Activated CD4-positive, alpha-beta T cell treated with anti-CD3 and anti-CD28 coated beads, Interleukin-2, amount 10 ng/mL, durations not matched to agents 24 days and 14 days (primary cell): ENCODE data around the gene MICU1. TPM values are rescaled to one million over a fixed set of nuclear protein-coding genes. Genes with fewer than 3 reads are reported as not detected.

ENCODE experiments used
- DNase-seq: peaks from one replicate; pipeline ENCODE4 v3.0.0; 2022
- H3K27ac Mint-ChIP-seq: one replicate; pipeline ENCODE4 v1.8.0; 2022; ENCODE audit warnings: mild to moderate bottlenecking, mixed read lengths
- H3K27me3 Mint-ChIP-seq: one replicate; pipeline ENCODE4 v1.8.0; 2022; ENCODE audit warnings: mixed read lengths
- H3K36me3 Mint-ChIP-seq: one replicate; pipeline ENCODE4 v1.8.0; 2022; ENCODE audit warnings: low read depth, mild to moderate bottlenecking, mixed read lengths
- H3K4me1 Mint-ChIP-seq: one replicate; pipeline ENCODE4 v1.8.0; 2021; ENCODE audit warnings: mixed read lengths
- H3K4me3 Mint-ChIP-seq: one replicate; pipeline ENCODE4 v1.8.0; 2022; ENCODE audit warnings: mild to moderate bottlenecking, moderate library complexity, mixed read lengths
- H3K9me3 Mint-ChIP-seq: one replicate; pipeline ENCODE4 v1.8.0; 2021; ENCODE audit warnings: mixed read lengths
- intact Hi-C: fragments of 100-400 bp; cut with micrococcal nuclease; formaldehyde crosslinking; loops from one replicate; pipeline ENCODE4 v1.15.1; 2023
- total RNA-seq: library from RNA; stranded (reverse); gene quantifications from 2 replicates; pipeline ENCODE4 v1.2.3, GENCODE V29; 2022

Gene MICU1
- total RNA-seq, 1 donor from 2014 or later, result 36.1 TPM

GRCh38 chr10:72337039-72337629, 288.7 kb downstream of the MICU1 start:
- peak overlapping the region; percentile 44 for H3K4me3 Mint-ChIP-seq
- DNase-seq, result peak; percentile 91
- H3K27me3 Mint-ChIP-seq, result no peaks in the 10 kb centered on the region
- peaks cover 41% of the 10 kb centered on the region for H3K36me3 Mint-ChIP-seq
- no peaks in the 10 kb centered on the region for H3K9me3 Mint-ChIP-seq
- peak overlapping the region; percentile 88 for H3K27ac Mint-ChIP-seq
- H3K4me1 Mint-ChIP-seq, result peaks cover 52% of the 10 kb centered on the region
- intact Hi-C loops, result loop anchor here (2.0 to 10.0 kb wide), 2 partner anchors 210 to 402 kb away; no protein-coding TSS in a partner anchor

- DNase-seq, result no peak
- peaks cover 42% of the 10 kb centered on the region for H3K36me3 Mint-ChIP-seq
Measured at GRCh38 chr10:72336259-72337038, 289.4 kb downstream of the MICU1 start.

GRCh38 chr10:72335394-72336258, 290.3 kb downstream of the MICU1 start:
- Mint-ChIP-seq H3K27me3 (no peaks in the 10 kb centered on the region), H3K9me3 (no peaks in the 10 kb centered on the region), H3K36me3 (peaks cover 38% of the 10 kb centered on the region), H3K4me3 (peak overlapping the region; percentile 70), H3K27ac (peak overlapping the region; percentile 88), H3K4me1 (peaks cover 61% of the 10 kb centered on the region)
- DNase-seq, result peak; percentile 88
- intact Hi-C loops, result loop anchor here (1.0 to 10.0 kb wide), 8 partner anchors 15 to 401 kb away; no protein-coding TSS in a partner anchor

More at GRCh38 chr10:72336259-72337038, 289.4 kb downstream of the MICU1 start:
- Mint-ChIP-seq H3K27ac (peak overlapping the region; percentile 88), H3K9me3 (no peaks in the 10 kb centered on the region), H3K4me3 (peak overlapping the region; percentile 71), H3K4me1 (peaks cover 56% of the 10 kb centered on the region), H3K27me3 (no peaks in the 10 kb centered on the region)
- intact Hi-C loops, result loop anchor here (2.0 to 10.0 kb wide), 2 partner anchors 210 to 402 kb away; no protein-coding TSS in a partner anchor

GRCh38 chr10:72334825-72335393, 291.0 kb downstream of the MICU1 start:
- Mint-ChIP-seq H3K36me3 (peaks cover 34% of the 10 kb centered on the region), H3K4me3 (peak overlapping the region; percentile 70), H3K4me1 (peaks cover 66% of the 10 kb centered on the region), H3K27ac (peak overlapping the region; percentile 88), H3K27me3 (no peaks in the 10 kb centered on the region), H3K9me3 (no peaks in the 10 kb centered on the region)
- intact Hi-C loops, result loop anchor here (1.0 to 10.0 kb wide), 8 partner anchors 15 to 400 kb away; partner anchors contain the start of gene SPOCK2
- peak; percentile 96 for DNase-seq

- Mint-ChIP-seq H3K4me3 (peak overlapping the region; percentile 70), H3K36me3 (peaks cover 34% of the 10 kb centered on the region), H3K27me3 (no peaks in the 10 kb centered on the region), H3K9me3 (no peaks in the 10 kb centered on the region), H3K4me1 (peaks cover 71% of the 10 kb centered on the region), H3K27ac (peak overlapping the region; percentile 88)
- DNase-seq, result peak; percentile 78
- intact Hi-C loops, result loop anchor here (2.0 to 10.0 kb wide), 3 partner anchors 112 to 400 kb away; partner anchors contain the start of gene SPOCK2
Measured at GRCh38 chr10:72334196-72334824, 291.6 kb downstream of the MICU1 start.

- peaks cover 76% of the 10 kb centered on the region for H3K4me1 Mint-ChIP-seq
- H3K9me3 Mint-ChIP-seq, result no peaks in the 10 kb centered on the region
- H3K36me3 Mint-ChIP-seq, result peaks cover 34% of the 10 kb centered on the region
- intact Hi-C loops, result loop anchor here (2.0 to 10.0 kb wide), 3 partner anchors 111 to 399 kb away; partner anchors contain the start of gene SPOCK2
- DNase-seq, result peak; percentile 72
- peak overlapping the region; percentile 99 for H3K27ac Mint-ChIP-seq
- peak overlapping the region; percentile 48 for H3K4me3 Mint-ChIP-seq
- H3K27me3 Mint-ChIP-seq, result no peaks in the 10 kb centered on the region
Measured at GRCh38 chr10:72333112-72334015, 292.5 kb downstream of the MICU1 start.

GRCh38 chr10:72332423-72333111, 293.3 kb downstream of the MICU1 start:
- H3K4me1 Mint-ChIP-seq, result peaks cover 83% of the 10 kb centered on the region
- H3K27ac Mint-ChIP-seq, result peak overlapping the region; percentile 99
- H3K4me3 Mint-ChIP-seq, result peak overlapping the region; percentile 88
- no peaks in the 10 kb centered on the region for H3K9me3 Mint-ChIP-seq
- no peaks in the 10 kb centered on the region for H3K27me3 Mint-ChIP-seq
- DNase-seq, result no peak
- peaks cover 27% of the 10 kb centered on the region for H3K36me3 Mint-ChIP-seq
- intact Hi-C loops, result loop anchor here (5.0 to 10.0 kb wide), 2 partner anchors 245 to 398 kb away; partner anchors contain the start of gene SPOCK2

- DNase-seq, result peak; percentile 93
- intact Hi-C loops, result loop anchor here (1.0 to 10.0 kb wide), 3 partner anchors 11 to 397 kb away; partner anchors contain the start of gene SPOCK2
- H3K27me3 Mint-ChIP-seq, result no peaks in the 10 kb centered on the region
- peak overlapping the region; percentile 99 for H3K27ac Mint-ChIP-seq
- peaks cover 26% of the 10 kb centered on the region for H3K36me3 Mint-ChIP-seq
- no peaks in the 10 kb centered on the region for H3K9me3 Mint-ChIP-seq
- H3K4me1 Mint-ChIP-seq, result peaks cover 81% of the 10 kb centered on the region
- peak overlapping the region; percentile 88 for H3K4me3 Mint-ChIP-seq
Measured at GRCh38 chr10:72331575-72332422, 294.1 kb downstream of the MICU1 start.

GRCh38 chr10:72330069-72330426, 295.8 kb downstream of the MICU1 start:
- Mint-ChIP-seq H3K9me3 (no peaks in the 10 kb centered on the region), H3K4me3 (peak overlapping the region; percentile 96), H3K27ac (peak overlapping the region; percentile 99), H3K4me1 (peaks cover 69% of the 10 kb centered on the region), H3K27me3 (no peaks in the 10 kb centered on the region), H3K36me3 (peaks cover 23% of the 10 kb centered on the region)
- peak; percentile 66 for DNase-seq
- intact Hi-C loops, result loop anchor here (5.0 to 10.0 kb wide), 2 partner anchors 243 to 395 kb away; partner anchors contain the start of gene SPOCK2

- peaks cover 64% of the 10 kb centered on the region for H3K4me1 Mint-ChIP-seq
- H3K27ac Mint-ChIP-seq, result peak overlapping the region; percentile 99
- intact Hi-C loops, result loop anchor here (5.0 to 10.0 kb wide), 2 partner anchors 242 to 395 kb away; partner anchors contain the start of gene SPOCK2
- peak overlapping the region; percentile 96 for H3K4me3 Mint-ChIP-seq
- no peaks in the 10 kb centered on the region for H3K27me3 Mint-ChIP-seq
- H3K36me3 Mint-ChIP-seq, result peaks cover 21% of the 10 kb centered on the region
- no peaks in the 10 kb centered on the region for H3K9me3 Mint-ChIP-seq
- peak; percentile 68 for DNase-seq
Measured at GRCh38 chr10:72329290-72330068, 296.4 kb downstream of the MICU1 start.
